OCI-LY3 (cell line): Measurements from ENCODE around the gene TRIP11.

Experiments used
- CTCF ChIP-seq: fragments of 200-600, 300-600 bp; sonication (generic); IDR thresholded peaks from 2 replicates; pipeline ENCODE4 v1.5.1; 2014; ENCODE audit warnings: antibody characterized with exemption, low read length, low read depth
- EZH2phosphoT487 ChIP-seq: fragments of 200-600 bp; shearing (Covaris generic); IDR thresholded peaks from 2 replicates; pipeline ENCODE4 v1.6.1; 2018; ENCODE audit warnings: antibody characterized with exemption, mixed run types, low read depth

GRCh38 chr14:91975763-91976162 lies 64.1 kb downstream of the TRIP11 start:
- TF ChIP-seq CTCF (no peak), EZH2phosphoT487 (no peak)
